ENCODE results near the gene TBC1D1.
A peak's percentile ranks its signal among the peaks of the same experiment; 100 is the strongest.

The TBC1D1 gene

GRCh38 chr4:38138363-38138762, 247.5 kb downstream of the TBC1D1 start:
- Histone ChIP-seq H3K27me3 (no peaks in the 10 kb centered on the region), H3K4me3 (no peak overlapping the region), H3K9ac (no peak overlapping the region), H3K36me3 (peaks cover 65 to 75% (median 70%) of the 10 kb centered on the region in 11 experiments), H3K4me2 (no peak overlapping the region), H3K27ac (no peak overlapping the region), H3K9me3 (replicated peaks in 1 of 11) (no peaks in the 10 kb centered on the region), H3K4me1 (peaks cover 0 to 11% (median 0%) of the 10 kb centered on the region in 10 experiments; a peak in 6 of 20 replicates), H4K20me1 (no peaks in the 10 kb centered on the region)
- TF ChIP-seq Cebpa-rat (IDR thresholded peaks at IDR 0.05): no peak

- Histone ChIP-seq H4K20me1 (no peaks in the 10 kb centered on the region), H3K36me3 (peaks cover 57 to 67% (median 62%) of the 10 kb centered on the region in 11 experiments), H3K4me2 (no peak overlapping the region), H3K4me3 (no peak overlapping the region), H3K9me3 (replicated peaks in 1 of 11) (no peaks in the 10 kb centered on the region), H3K9ac (no peak overlapping the region), H3K27me3 (no peaks in the 10 kb centered on the region), H3K4me1 (peaks cover 0 to 18% (median 0%) of the 10 kb centered on the region in 10 experiments; a peak in 6 of 20 replicates), H3K27ac (no peak overlapping the region)
- TF ChIP-seq Cebpa-rat (IDR thresholded peaks at IDR 0.05): no peak
Observed at GRCh38 chr4:38139187-38139586, 248.3 kb downstream of the TBC1D1 start.

GRCh38 chr4:38140643-38141203, 249.8 kb downstream of the TBC1D1 start:
- Histone ChIP-seq H3K4me2 (no peak overlapping the region), H3K9me3 (replicated peaks in 1 of 11) (no peaks in the 10 kb centered on the region), H3K27me3 (no peaks in the 10 kb centered on the region), H3K27ac (no peak overlapping the region), H3K36me3 (peaks cover 43 to 52% (median 48%) of the 10 kb centered on the region in 11 experiments), H3K9ac (no peak overlapping the region), H4K20me1 (no peaks in the 10 kb centered on the region), H3K4me3 (no peak overlapping the region), H3K4me1 (peaks cover 0 to 26% (median 11%) of the 10 kb centered on the region in 10 experiments; a peak in 16 of 20 replicates)
- TF ChIP-seq Cebpa-rat (IDR thresholded peaks at IDR 0.05): no peak

GRCh38 chr4:38141808-38142500, 251.1 kb downstream of the TBC1D1 start:
- no peak overlapping the region for H3K4me3 ChIP-seq
- H3K9ac ChIP-seq: no peak overlapping the region
- no peaks in the 10 kb centered on the region for H3K9me3 ChIP-seq (replicated peaks in 1 of 11)
- H3K27ac ChIP-seq: no peak overlapping the region
- H3K36me3 ChIP-seq: peaks cover 31 to 40% (median 37%) of the 10 kb centered on the region in 11 experiments
- TF ChIP-seq Cebpa-rat (IDR thresholded peaks at IDR 0.05): no peak
- H4K20me1 ChIP-seq: no peaks in the 10 kb centered on the region
- no peaks in the 10 kb centered on the region for H3K27me3 ChIP-seq
- H3K4me1 ChIP-seq: peaks cover 0 to 26% (median 11%) of the 10 kb centered on the region in 10 experiments; a peak in 16 of 20 replicates
- H3K4me2 ChIP-seq: peak overlapping the region in 3 of 11 experiments; percentile 27 to 42 (median 29); a peak in 5 of 22 replicates

GRCh38 chr4:38144031-38144430, 253.1 kb downstream of the TBC1D1 start:
- H3K36me3 ChIP-seq: peaks cover 11 to 19% (median 17%) of the 10 kb centered on the region in 11 experiments
- H3K4me1 ChIP-seq: peaks cover 12 to 34% (median 22%) of the 10 kb centered on the region in 10 experiments
- H3K9ac ChIP-seq: no peak overlapping the region
- H3K9me3 ChIP-seq (replicated peaks in 1 of 11): no peaks in the 10 kb centered on the region
- H3K4me2 ChIP-seq: peak overlapping the region in 4 of 11 experiments; percentile 8 to 41 (median 14); a peak in 4 of 22 replicates
- TF ChIP-seq Cebpa-rat (IDR thresholded peaks at IDR 0.05): no peak
- H4K20me1 ChIP-seq: no peaks in the 10 kb centered on the region
- no peaks in the 10 kb centered on the region for H3K27me3 ChIP-seq
- no peak overlapping the region for H3K4me3 ChIP-seq
- no peak overlapping the region for H3K27ac ChIP-seq

- Histone ChIP-seq H3K9me3 (replicated peaks in 1 of 11) (no peaks in the 10 kb centered on the region), H3K27me3 (no peaks in the 10 kb centered on the region), H3K4me2 (peak overlapping the region in 9 of 11 experiments; percentile 0 to 58 (median 47); a peak in 14 of 22 replicates), H3K27ac (no peak overlapping the region), H3K36me3 (peaks cover 0 to 8% (median 6%) of the 10 kb centered on the region in 11 experiments; a peak in 18 of 22 replicates), H3K4me1 (peaks cover 12 to 34% (median 22%) of the 10 kb centered on the region in 10 experiments), H3K4me3 (no peak overlapping the region), H4K20me1 (no peaks in the 10 kb centered on the region), H3K9ac (no peak overlapping the region)
- no peak for TF ChIP-seq Cebpa-rat (IDR thresholded peaks at IDR 0.05)
Observed at GRCh38 chr4:38145033-38145678, 254.3 kb downstream of the TBC1D1 start.

- Histone ChIP-seq H3K9me3 (replicated peaks in 1 of 11) (peaks cover 0 to 4% (median 2%) of the 10 kb centered on the region in 11 experiments; a peak in 5 of 22 replicates), H3K4me1 (peaks cover 12 to 34% (median 22%) of the 10 kb centered on the region in 10 experiments), H3K9ac (no peak overlapping the region), H3K36me3 (peaks cover 0 to 4% (median under 1%) of the 10 kb centered on the region in 11 experiments; a peak in 6 of 22 replicates), H3K27me3 (no peaks in the 10 kb centered on the region), H3K4me2 (peak overlapping the region in 4 of 11 experiments; percentile 47 to 58 (median 51); a peak in 8 of 22 replicates), H3K4me3 (no peak overlapping the region), H4K20me1 (no peaks in the 10 kb centered on the region), H3K27ac (no peak overlapping the region)
- no peak for TF ChIP-seq Cebpa-rat (IDR thresholded peaks at IDR 0.05)
Observed at GRCh38 chr4:38145741-38146140, 254.9 kb downstream of the TBC1D1 start.

- TF ChIP-seq Cebpa-rat (IDR thresholded peaks at IDR 0.05): no peak
- H3K4me2 ChIP-seq: peak overlapping the region in 1 of 11 experiments; percentile 11; a peak in 1 of 22 replicates
- H3K27me3 ChIP-seq: no peaks in the 10 kb centered on the region
- no peak overlapping the region for H3K27ac ChIP-seq
- H4K20me1 ChIP-seq: no peaks in the 10 kb centered on the region
- H3K9me3 ChIP-seq (replicated peaks in 1 of 11): peaks cover 0 to 10% (median 8%) of the 10 kb centered on the region in 11 experiments; a peak in 18 of 22 replicates
- H3K4me3 ChIP-seq: no peak overlapping the region
- peaks cover 0 to 4% (median 0%) of the 10 kb centered on the region in 11 experiments; a peak in 3 of 22 replicates for H3K36me3 ChIP-seq
- H3K9ac ChIP-seq: no peak overlapping the region
- peaks cover 12 to 34% (median 22%) of the 10 kb centered on the region in 10 experiments for H3K4me1 ChIP-seq
Observed at GRCh38 chr4:38146383-38146782, 255.5 kb downstream of the TBC1D1 start.

GRCh38 chr4:38149472-38149996, 258.6 kb downstream of the TBC1D1 start:
- H3K27me3 ChIP-seq: no peaks in the 10 kb centered on the region
- H3K9me3 ChIP-seq (replicated peaks in 1 of 11): peaks cover 0 to 17% (median 15%) of the 10 kb centered on the region in 11 experiments; a peak in 18 of 22 replicates
- H3K27ac ChIP-seq: no peak overlapping the region
- no peaks in the 10 kb centered on the region for H3K36me3 ChIP-seq
- no peak for TF ChIP-seq Cebpa-rat (IDR thresholded peaks at IDR 0.05)
- no peak overlapping the region for H3K4me2 ChIP-seq
- H4K20me1 ChIP-seq: no peaks in the 10 kb centered on the region
- H3K4me1 ChIP-seq: peaks cover 25 to 46% (median 36%) of the 10 kb centered on the region in 10 experiments
- H3K9ac ChIP-seq: no peak overlapping the region
- no peak overlapping the region for H3K4me3 ChIP-seq
